Natural killer cell treated with Interleukin-12 subunit alpha and Interleukin-12 subunit beta and Interleukin-15 and Interleukin-18, amount 100 ng/mL, for 72 hours (primary cell): ENCODE measurements around the gene SLIT3. TPM values are rescaled to one million over a fixed set of nuclear protein-coding genes. Genes with fewer than 3 reads are reported as not detected.

Source experiments
- ATAC-seq, 2 donors: fragments of 150-1000 bp; cut with Tn5 transposase in 1 of 2; sonication (Bioruptor Pico), chemical (Tn5 transposase) in 1 of 2; 2 replicates each; pipeline ENCODE4 v1.10.0; 2021
- DNase-seq: peaks from one replicate; pipeline ENCODE4 v3.0.0; 2022; ENCODE audit warnings: low spot score
- H3K27ac Mint-ChIP-seq, 2 donors: 1 replicate in 1 of 2; 2 replicates in 1 of 2; pipeline ENCODE4 v1.8.0; 2022; ENCODE audit warnings: mixed read lengths in 2 of 2, mild to moderate bottlenecking in 1 of 2, moderate library complexity in 1 of 2
- H3K27me3 Mint-ChIP-seq, 2 donors: 1 replicate in 1 of 2; 2 replicates in 1 of 2; pipeline ENCODE4 v1.8.0; 2022; ENCODE audit warnings: mixed read lengths in 2 of 2
- H3K36me3 Mint-ChIP-seq: one replicate; pipeline ENCODE4 v1.8.0; 2022; ENCODE audit warnings: mixed read lengths
- H3K4me1 Mint-ChIP-seq, 2 donors: 1 replicate in 1 of 2; 2 replicates in 1 of 2; pipeline ENCODE4 v1.8.0; 2022; ENCODE audit warnings: low read depth in 2 of 2, mixed read lengths in 2 of 2, mild to moderate bottlenecking in 1 of 2
- H3K4me3 Mint-ChIP-seq: one replicate; pipeline ENCODE4 v1.8.0; 2022; ENCODE audit warnings: mixed read lengths
- H3K9me3 Mint-ChIP-seq: 2 replicates; pipeline ENCODE4 v1.8.0; 2022; ENCODE audit warnings: mixed read lengths
- total RNA-seq, 2 donors: library from RNA; stranded (reverse); gene quantifications; one replicate each; pipeline ENCODE4 v1.2.3, GENCODE V29; 2022

The SLIT3 gene
- total RNA-seq, 2 donors from 2014 or later, result 0.14 TPM; not detected in 1

- no peaks in the 10 kb centered on the region for H3K36me3 Mint-ChIP-seq
- peaks cover 3 to 8% of the 10 kb centered on the region in 2 donors for H3K27me3 Mint-ChIP-seq
- no peak for ATAC-seq
- DNase-seq, result no peak
- H3K4me3 Mint-ChIP-seq, result no peak overlapping the region
- H3K9me3 Mint-ChIP-seq, result no peaks in the 10 kb centered on the region
- no peaks in the 10 kb centered on the region for H3K4me1 Mint-ChIP-seq
- H3K27ac Mint-ChIP-seq, result no peak overlapping the region
Observed at GRCh38 chr5:168829922-168830417, 471.0 kb downstream of the SLIT3 start.

GRCh38 chr5:168829044-168829443 is 471.9 kb downstream of the SLIT3 start:
- H3K36me3 Mint-ChIP-seq, result no peaks in the 10 kb centered on the region
- no peak overlapping the region for H3K27ac Mint-ChIP-seq
- no peak for ATAC-seq
- H3K27me3 Mint-ChIP-seq, result peaks cover 2 to 5% of the 10 kb centered on the region in 2 donors
- no peak overlapping the region for H3K4me3 Mint-ChIP-seq
- no peaks in the 10 kb centered on the region for H3K4me1 Mint-ChIP-seq
- no peak for DNase-seq
- no peaks in the 10 kb centered on the region for H3K9me3 Mint-ChIP-seq

- DNase-seq (no peak), ATAC-seq (no peak)
- Mint-ChIP-seq H3K36me3 (no peaks in the 10 kb centered on the region), H3K27ac (no peak overlapping the region), H3K4me1 (no peaks in the 10 kb centered on the region), H3K9me3 (no peaks in the 10 kb centered on the region), H3K27me3 (peaks cover 5 to 7% of the 10 kb centered on the region in 2 donors), H3K4me3 (no peak overlapping the region)
Observed at GRCh38 chr5:168827636-168828035, 473.3 kb downstream of the SLIT3 start.

GRCh38 chr5:168826246-168826725 is 474.7 kb downstream of the SLIT3 start:
- H3K9me3 Mint-ChIP-seq, result no peaks in the 10 kb centered on the region
- no peaks in the 10 kb centered on the region for H3K36me3 Mint-ChIP-seq
- no peak for DNase-seq
- ATAC-seq, result no peak
- H3K4me3 Mint-ChIP-seq, result no peak overlapping the region
- H3K27ac Mint-ChIP-seq, result no peak overlapping the region
- no peaks in the 10 kb centered on the region for H3K4me1 Mint-ChIP-seq
- peaks cover 7 to 13% of the 10 kb centered on the region in 2 donors for H3K27me3 Mint-ChIP-seq

- DNase-seq, result no peak
- Mint-ChIP-seq H3K4me3 (no peak overlapping the region), H3K36me3 (no peaks in the 10 kb centered on the region), H3K9me3 (no peaks in the 10 kb centered on the region), H3K4me1 (no peaks in the 10 kb centered on the region), H3K27ac (no peak overlapping the region), H3K27me3 (peaks cover 10 to 13% of the 10 kb centered on the region in 2 donors)
- ATAC-seq, result no peak
Observed at GRCh38 chr5:168822745-168823281, 478.1 kb downstream of the SLIT3 start.

GRCh38 chr5:168822248-168822744 is 478.6 kb downstream of the SLIT3 start:
- no peaks in the 10 kb centered on the region for H3K4me1 Mint-ChIP-seq
- no peak overlapping the region for H3K27ac Mint-ChIP-seq
- no peak for DNase-seq
- peaks cover 10 to 13% of the 10 kb centered on the region in 2 donors for H3K27me3 Mint-ChIP-seq
- no peak for ATAC-seq
- no peak overlapping the region for H3K4me3 Mint-ChIP-seq
- H3K9me3 Mint-ChIP-seq, result no peaks in the 10 kb centered on the region
- H3K36me3 Mint-ChIP-seq, result no peaks in the 10 kb centered on the region

GRCh38 chr5:168820874-168821273 is 480.1 kb downstream of the SLIT3 start:
- Mint-ChIP-seq H3K27me3 (peaks cover 10 to 19% of the 10 kb centered on the region in 2 donors), H3K4me3 (no peak overlapping the region), H3K9me3 (no peaks in the 10 kb centered on the region), H3K36me3 (no peaks in the 10 kb centered on the region), H3K27ac (no peak overlapping the region), H3K4me1 (no peaks in the 10 kb centered on the region)
- DNase-seq (no peak), ATAC-seq (no peak)

- DNase-seq, result no peak
- Mint-ChIP-seq H3K36me3 (no peaks in the 10 kb centered on the region), H3K9me3 (no peaks in the 10 kb centered on the region), H3K27me3 (peaks cover 16 to 24% of the 10 kb centered on the region in 2 donors), H3K27ac (no peak overlapping the region), H3K4me3 (no peak overlapping the region), H3K4me1 (peaks cover 0 to 2% of the 10 kb centered on the region in 2 donors)
- no peak for ATAC-seq
Observed at GRCh38 chr5:168819004-168819621, 481.8 kb downstream of the SLIT3 start.

GRCh38 chr5:168818558-168818957 is 482.4 kb downstream of the SLIT3 start:
- Mint-ChIP-seq H3K27ac (no peak overlapping the region), H3K9me3 (no peaks in the 10 kb centered on the region), H3K27me3 (peaks cover 16 to 24% of the 10 kb centered on the region in 2 donors), H3K4me3 (no peak overlapping the region), H3K36me3 (no peaks in the 10 kb centered on the region), H3K4me1 (peaks cover 0 to 2% of the 10 kb centered on the region in 2 donors)
- ATAC-seq (no peak), DNase-seq (no peak)

GRCh38 chr5:168817591-168817990 is 483.3 kb downstream of the SLIT3 start:
- DNase-seq (no peak), ATAC-seq (no peak)
- Mint-ChIP-seq H3K36me3 (no peaks in the 10 kb centered on the region), H3K4me1 (peaks cover 0 to 2% of the 10 kb centered on the region in 2 donors), H3K9me3 (no peaks in the 10 kb centered on the region), H3K27ac (no peak overlapping the region), H3K4me3 (no peak overlapping the region), H3K27me3 (peaks cover 11 to 17% of the 10 kb centered on the region in 2 donors)

GRCh38 chr5:168816661-168817060 is 484.3 kb downstream of the SLIT3 start:
- ATAC-seq, result no peak
- H3K9me3 Mint-ChIP-seq, result no peaks in the 10 kb centered on the region
- no peak overlapping the region for H3K27ac Mint-ChIP-seq
- DNase-seq, result no peak
- peaks cover 13 to 16% of the 10 kb centered on the region in 2 donors for H3K27me3 Mint-ChIP-seq
- peaks cover 0 to 2% of the 10 kb centered on the region in 2 donors for H3K4me1 Mint-ChIP-seq
- no peak overlapping the region for H3K4me3 Mint-ChIP-seq
- no peaks in the 10 kb centered on the region for H3K36me3 Mint-ChIP-seq

GRCh38 chr5:168813184-168813968 is 487.6 kb downstream of the SLIT3 start:
- DNase-seq (no peak), ATAC-seq (no peak)
- H3K27me3 Mint-ChIP-seq, result peaks cover 10 to 25% of the 10 kb centered on the region in 2 donors
- no peaks in the 10 kb centered on the region for H3K9me3 Mint-ChIP-seq
- H3K36me3 Mint-ChIP-seq, result no peaks in the 10 kb centered on the region
- H3K4me1 Mint-ChIP-seq, result peaks cover 0 to 2% of the 10 kb centered on the region in 2 donors
- H3K4me3 Mint-ChIP-seq, result no peak overlapping the region
- H3K27ac Mint-ChIP-seq, result no peak overlapping the region

GRCh38 chr5:168810641-168811040 is 490.3 kb downstream of the SLIT3 start:
- no peak overlapping the region for H3K27ac Mint-ChIP-seq

GRCh38 chr5:168809218-168809617 is 491.7 kb downstream of the SLIT3 start:
- Mint-ChIP-seq H3K36me3 (no peaks in the 10 kb centered on the region), H3K4me3 (no peak overlapping the region), H3K4me1 (no peaks in the 10 kb centered on the region), H3K27me3 (peaks cover 8 to 19% of the 10 kb centered on the region in 2 donors), H3K9me3 (no peaks in the 10 kb centered on the region), H3K27ac (no peak overlapping the region)
- ATAC-seq, result no peak
- no peak for DNase-seq

More at GRCh38 chr5:168810641-168811040, 490.3 kb downstream of the SLIT3 start:
- DNase-seq (no peak), ATAC-seq (no peak)
- H3K4me3 Mint-ChIP-seq, result no peak overlapping the region
- H3K27me3 Mint-ChIP-seq, result peaks cover 14 to 19% of the 10 kb centered on the region in 2 donors
- H3K36me3 Mint-ChIP-seq, result no peaks in the 10 kb centered on the region
- H3K9me3 Mint-ChIP-seq, result no peaks in the 10 kb centered on the region
- peaks cover 0 to 2% of the 10 kb centered on the region in 2 donors for H3K4me1 Mint-ChIP-seq
